SJSA1 (cell line): ENCODE results near the gene PAX5. TPM values are rescaled to one million over a fixed set of nuclear protein-coding genes. Genes with fewer than 3 reads are reported as not detected.
"Not testable (repeated sequence)": the region's sequence is repeated elsewhere in the genome, so short reads cannot be mapped to it uniquely, and the experiment has no call there.

Experiments
- DNase-seq, 2 experiments: peaks; one replicate each; pipeline ENCODE4 v3.0.0-alpha.2; 2015 to 2020; ENCODE audit warnings: low spot score in 2 of 2, low read depth in 1 of 2
- H3K27ac ChIP-seq: fragments of 250-450 bp; sonication (Bioruptor Pico); 2 replicates; pipeline ENCODE4 v1.5.1; 2020; ENCODE audit warnings: mild to moderate bottlenecking, moderate library complexity
- H3K27me3 ChIP-seq: fragments of 250-450 bp; sonication (Bioruptor Pico); replicated peaks from 2 replicates; pipeline ENCODE4 v1.5.1; 2020; ENCODE audit warnings: mild to moderate bottlenecking, moderate library complexity
- H3K36me3 ChIP-seq: fragments of 250-450 bp; sonication (Bioruptor Pico); 2 replicates; pipeline ENCODE4 v1.5.1; 2020; ENCODE audit warnings: mild to moderate bottlenecking
- H3K4me1 ChIP-seq: fragments of 250-450 bp; sonication (Bioruptor Pico); replicated peaks from 2 replicates; pipeline ENCODE4 v1.6.1; 2021; ENCODE audit warnings: mild to moderate bottlenecking
- H3K4me3 ChIP-seq: fragments of 250-450 bp; sonication (Bioruptor Pico); 2 replicates; pipeline ENCODE4 v1.5.1; 2020; ENCODE audit warnings: mild to moderate bottlenecking
- H3K9me3 ChIP-seq: fragments of 250-450 bp; sonication (Bioruptor Pico); replicated peaks from 2 replicates; pipeline ENCODE4 v1.5.1; 2020; ENCODE audit warnings: mild to moderate bottlenecking
- total RNA-seq: library from RNA; depleted of rRNA; stranded (reverse); fragments of >200 nt; shearing (Covaris generic); gene quantifications from 2 replicates; pipeline ENCODE4 v1.2.3, GENCODE V29; 2014

Gene PAX5
- total RNA-seq, 1 experiment from 2014 or later = not detected

DNA sequence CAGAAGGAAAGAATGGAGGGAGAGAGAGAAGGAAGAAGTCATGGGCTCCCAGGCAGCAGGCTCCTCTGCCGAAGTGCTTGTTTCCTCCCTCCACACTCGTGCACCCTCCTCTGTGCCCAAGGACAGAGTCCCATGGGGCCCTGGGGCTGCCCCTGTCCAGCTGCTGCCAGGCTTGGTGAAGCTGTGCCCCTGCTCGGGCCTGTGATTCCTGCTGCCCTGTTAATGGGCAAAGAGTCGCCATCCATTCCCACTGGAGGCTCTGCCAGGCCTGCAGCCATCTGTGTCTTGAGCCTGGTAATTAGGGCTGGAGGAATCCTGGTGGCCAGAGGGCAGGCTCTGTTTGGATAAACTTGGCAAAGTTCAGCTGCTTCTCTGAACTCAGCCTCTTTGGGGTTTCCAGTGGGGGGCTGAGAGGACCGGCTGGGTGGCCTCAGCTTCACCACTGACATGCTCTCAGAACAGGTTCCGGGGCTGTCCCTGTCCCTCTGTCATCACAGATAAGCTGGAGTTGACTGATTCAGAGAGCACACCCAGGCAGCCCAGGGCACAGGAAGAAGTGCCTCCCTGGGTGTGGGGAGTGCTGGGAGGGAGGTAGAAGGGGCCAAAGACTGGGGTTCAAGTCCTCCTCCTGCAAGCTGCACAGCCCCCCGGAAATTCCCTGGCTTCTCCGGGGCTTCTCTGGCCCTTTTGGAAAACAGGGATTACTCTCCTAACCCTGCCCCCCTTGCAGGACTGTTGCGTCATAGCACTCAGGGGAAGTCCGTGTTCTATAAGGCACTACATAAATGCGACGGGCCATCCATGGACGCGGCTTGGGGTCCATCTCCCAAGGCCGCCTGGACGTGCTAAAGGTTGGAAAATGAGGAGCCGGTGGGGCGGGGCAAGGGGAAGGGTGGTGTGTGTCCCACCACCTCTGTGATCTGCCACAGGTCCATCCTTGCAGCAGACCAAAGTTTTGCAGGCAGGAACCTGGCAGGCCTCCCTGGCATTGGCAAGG is 154.8 kb downstream of the PAX5 start:
- Histone ChIP-seq H3K27ac (no peak overlapping the region), H3K4me1 (no peaks in the 10 kb centered on the region), H3K36me3 (no peaks in the 10 kb centered on the region), H3K9me3 (no peaks in the 10 kb centered on the region), H3K27me3 (peaks cover 14% of the 10 kb centered on the region), H3K4me3 (no peak overlapping the region)
- DNase-seq = no peak

DNA sequence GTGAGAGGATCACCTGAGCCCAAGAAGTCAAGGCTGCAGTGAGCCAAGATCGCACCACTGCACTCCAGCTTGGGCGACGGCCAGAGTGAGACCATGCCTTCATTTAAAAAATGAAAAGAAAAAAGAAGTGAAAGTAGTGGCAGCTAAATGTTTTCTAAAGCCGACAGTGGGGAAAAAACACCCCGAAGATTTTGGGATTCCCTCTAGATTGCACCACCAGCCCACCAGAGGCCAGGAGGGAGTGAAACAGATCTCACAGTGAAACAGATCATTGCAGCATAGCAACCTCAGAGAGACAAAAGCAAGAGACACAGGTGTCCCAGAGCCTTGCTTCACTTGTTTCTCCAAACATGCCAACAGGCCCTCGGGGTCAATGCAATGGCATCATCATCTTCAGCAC is 156.8 kb downstream of the PAX5 start:
- H3K27me3 ChIP-seq = peaks cover 14% of the 10 kb centered on the region
- no peak for DNase-seq
- no peaks in the 10 kb centered on the region for H3K36me3 ChIP-seq
- no peaks in the 10 kb centered on the region for H3K9me3 ChIP-seq
- H3K4me3 ChIP-seq = no peak overlapping the region
- H3K4me1 ChIP-seq = no peaks in the 10 kb centered on the region
- H3K27ac ChIP-seq = no peak overlapping the region

DNA sequence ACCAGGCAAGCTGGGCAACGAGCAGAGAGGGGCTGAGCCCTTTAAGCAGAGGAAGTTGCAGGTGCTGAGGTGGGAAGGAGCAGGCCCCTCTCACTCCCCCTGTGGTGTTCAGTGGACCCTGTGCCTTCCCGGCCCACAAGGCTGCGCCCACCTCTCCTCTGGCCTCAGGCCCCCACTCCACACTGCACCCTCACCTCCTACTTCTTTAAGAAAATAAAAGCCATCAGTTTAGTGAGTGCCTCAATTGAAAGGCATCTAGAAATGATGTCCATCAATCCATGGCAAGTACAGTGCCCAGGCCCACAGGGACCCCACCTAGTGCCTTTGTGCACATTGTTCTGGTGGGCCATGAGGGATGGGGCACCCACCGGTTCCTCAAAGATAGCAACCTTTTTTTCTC is 158.0 kb downstream of the PAX5 start:
- Histone ChIP-seq H3K36me3 (no peaks in the 10 kb centered on the region), H3K27me3 (peaks cover 14% of the 10 kb centered on the region), H3K4me3 (no peak overlapping the region), H3K9me3 (no peaks in the 10 kb centered on the region), H3K27ac (no peak overlapping the region), H3K4me1 (no peaks in the 10 kb centered on the region)
- no peak for DNase-seq

DNA sequence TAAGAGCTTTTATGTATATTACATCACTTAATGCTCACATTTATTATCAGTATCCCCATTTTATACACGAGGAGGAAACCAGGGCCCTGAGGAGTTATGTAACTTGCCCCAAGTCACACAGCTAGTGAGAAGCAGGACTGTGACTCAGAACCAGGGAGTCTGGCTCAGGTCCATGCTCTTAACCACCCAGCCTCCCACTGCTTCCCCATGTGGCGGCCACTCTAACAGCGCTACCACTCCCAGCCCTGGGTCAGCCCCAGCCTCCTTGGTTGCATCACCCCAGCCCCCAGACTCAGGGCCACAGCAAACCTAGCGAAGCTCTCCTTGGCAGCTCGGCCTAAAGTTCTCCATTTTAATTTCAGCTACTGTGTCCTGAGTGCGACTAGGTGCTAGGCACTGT is 159.1 kb downstream of the PAX5 start:
- no peaks in the 10 kb centered on the region for H3K4me1 ChIP-seq
- H3K9me3 ChIP-seq = no peaks in the 10 kb centered on the region
- no peak overlapping the region for H3K4me3 ChIP-seq
- DNase-seq = no peak
- H3K27me3 ChIP-seq = peaks cover 8% of the 10 kb centered on the region; the same call in 1 of the 2 replicates
- H3K27ac ChIP-seq = no peak overlapping the region
- H3K36me3 ChIP-seq = no peaks in the 10 kb centered on the region

DNA sequence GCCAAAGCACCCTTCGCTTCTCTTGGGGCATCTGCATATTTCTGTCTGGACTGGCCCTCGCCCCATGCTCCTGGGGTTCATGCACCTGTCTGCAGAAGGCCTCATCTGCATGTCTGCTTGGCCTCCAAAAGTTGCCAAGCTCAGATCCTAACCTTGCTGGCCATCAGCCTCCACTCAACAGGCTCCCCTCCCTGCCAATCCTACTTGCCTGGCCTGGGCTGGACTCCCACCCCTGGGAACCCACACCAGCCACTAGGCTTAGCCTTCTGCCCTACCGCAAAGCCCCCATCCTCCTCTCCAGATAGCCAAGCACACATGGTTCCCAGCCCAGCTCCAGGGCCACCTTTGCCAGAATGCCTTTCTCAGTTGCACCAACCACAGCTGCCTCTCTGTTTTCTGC is 159.8 kb downstream of the PAX5 start:
- Histone ChIP-seq H3K27ac (no peak overlapping the region), H3K4me1 (no peaks in the 10 kb centered on the region), H3K27me3 (peaks cover 8% of the 10 kb centered on the region; the same call in 1 of the 2 replicates), H3K9me3 (no peaks in the 10 kb centered on the region), H3K4me3 (no peak overlapping the region), H3K36me3 (no peaks in the 10 kb centered on the region)
- DNase-seq = no peak

DNA sequence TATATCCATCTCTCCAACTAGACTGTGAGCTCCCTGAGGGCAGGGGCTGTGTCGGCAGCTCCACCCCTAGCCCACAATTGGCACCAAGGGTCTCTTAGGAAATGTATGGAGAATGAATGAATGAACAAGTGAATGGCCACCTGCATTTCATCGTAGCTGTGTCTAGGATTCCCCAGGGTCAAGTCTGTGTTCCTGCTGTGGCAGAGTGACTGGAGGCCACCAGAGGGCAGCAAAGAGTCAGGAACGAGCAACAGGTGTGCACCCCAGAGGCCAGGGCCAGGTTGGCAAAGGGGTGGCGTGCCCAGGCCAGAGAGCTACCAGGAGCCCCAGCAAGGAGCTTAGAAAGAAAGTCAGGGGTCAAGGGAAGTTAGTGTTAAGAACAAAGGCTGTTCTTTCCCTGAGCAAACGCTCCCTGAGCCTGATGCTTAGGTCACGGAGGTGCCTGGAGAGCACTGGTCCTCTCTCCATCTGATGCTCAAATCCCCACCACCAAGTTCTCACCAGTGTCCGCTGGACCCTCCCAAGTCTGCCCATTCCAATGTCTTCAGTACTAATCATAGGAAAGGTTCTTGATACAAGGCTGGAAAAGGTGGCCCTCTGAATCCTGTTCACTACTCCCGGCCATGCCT is 160.7 kb downstream of the PAX5 start:
- DNase-seq = peak; percentile 33 to 58
- Histone ChIP-seq H3K27me3 (peaks cover 7% of the 10 kb centered on the region; the same call in 1 of the 2 replicates), H3K27ac (no peak overlapping the region), H3K4me1 (no peaks in the 10 kb centered on the region), H3K36me3 (no peaks in the 10 kb centered on the region), H3K9me3 (no peaks in the 10 kb centered on the region), H3K4me3 (no peak overlapping the region)

DNA sequence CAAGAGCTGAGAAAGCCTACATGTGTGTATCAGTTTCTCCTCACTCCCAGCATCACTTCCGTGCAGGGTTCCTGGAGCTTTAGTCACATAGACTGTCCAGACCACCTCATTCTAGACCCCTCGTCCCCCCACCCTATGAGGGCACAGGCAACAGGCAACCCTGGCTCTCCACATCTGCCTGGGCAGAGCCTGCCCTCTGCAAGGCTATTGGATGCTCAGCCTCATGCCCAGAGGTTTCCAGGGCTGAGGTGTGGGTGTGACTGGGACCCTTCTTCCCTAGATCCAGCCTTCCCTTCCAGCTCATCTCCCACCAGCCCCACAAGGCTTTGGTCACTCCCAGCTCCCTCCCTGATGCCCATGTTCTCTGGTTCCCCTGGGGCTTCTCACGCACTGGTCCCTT is 161.4 kb downstream of the PAX5 start:
- Histone ChIP-seq H3K27ac (no peak overlapping the region), H3K27me3 (peaks cover 6% of the 10 kb centered on the region), H3K36me3 (no peaks in the 10 kb centered on the region)

DNA sequence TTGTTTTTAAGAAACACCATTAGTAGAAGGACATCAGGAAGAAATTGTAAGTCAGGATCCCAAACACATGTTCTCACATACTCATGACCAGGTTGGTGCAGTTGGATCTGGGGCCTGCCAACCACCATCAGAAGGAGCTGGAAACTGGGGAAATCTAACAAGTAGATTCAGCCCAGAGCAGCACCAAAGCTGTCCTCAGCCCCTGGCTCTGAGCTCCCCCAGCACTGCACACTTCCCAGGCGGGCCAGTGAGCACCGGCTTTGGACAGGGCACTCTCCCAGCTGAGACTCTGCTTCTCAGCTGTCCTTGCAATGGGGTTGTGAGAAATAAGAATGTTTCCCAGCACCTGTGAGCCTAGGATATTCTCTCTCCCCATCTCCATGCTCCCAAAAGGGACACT is 162.5 kb downstream of the PAX5 start:
- Histone ChIP-seq H3K9me3 (no peaks in the 10 kb centered on the region), H3K4me3 (no peak overlapping the region), H3K27ac (no peak overlapping the region), H3K4me1 (no peaks in the 10 kb centered on the region), H3K36me3 (no peaks in the 10 kb centered on the region), H3K27me3 (peaks cover 14% of the 10 kb centered on the region)
- DNase-seq = no peak

More for the DNA sequence above, 161.4 kb downstream of the PAX5 start:
- H3K4me3 ChIP-seq = no peak overlapping the region
- H3K9me3 ChIP-seq = no peaks in the 10 kb centered on the region
- no peaks in the 10 kb centered on the region for H3K4me1 ChIP-seq
- no peak for DNase-seq

DNA sequence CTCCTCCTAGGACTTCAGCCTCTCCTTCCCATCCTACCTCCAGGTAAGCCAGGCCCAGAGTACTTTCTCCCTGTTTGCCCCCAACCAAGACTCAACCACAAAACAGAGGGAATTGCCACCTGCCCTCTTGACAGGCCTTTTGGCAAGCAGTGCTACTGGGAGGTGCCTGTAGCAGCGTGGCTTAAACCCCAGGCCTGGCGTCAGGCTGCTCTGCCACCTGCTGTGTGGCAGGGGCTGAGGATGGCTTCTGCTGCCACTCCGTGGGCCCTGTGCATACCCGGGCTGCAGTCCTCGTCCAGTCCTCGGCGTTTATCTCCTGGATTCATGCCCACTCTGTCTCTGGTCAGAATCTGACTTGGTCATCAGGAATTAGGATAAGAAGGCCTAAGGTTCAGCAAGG is 163.1 kb downstream of the PAX5 start:
- H3K27ac ChIP-seq = no peak overlapping the region
- no peaks in the 10 kb centered on the region for H3K4me1 ChIP-seq
- H3K4me3 ChIP-seq = no peak overlapping the region
- H3K9me3 ChIP-seq = no peaks in the 10 kb centered on the region
- H3K36me3 ChIP-seq = no peaks in the 10 kb centered on the region
- DNase-seq = no peak
- peaks cover 14% of the 10 kb centered on the region; the same call in 1 of the 2 replicates for H3K27me3 ChIP-seq

DNA sequence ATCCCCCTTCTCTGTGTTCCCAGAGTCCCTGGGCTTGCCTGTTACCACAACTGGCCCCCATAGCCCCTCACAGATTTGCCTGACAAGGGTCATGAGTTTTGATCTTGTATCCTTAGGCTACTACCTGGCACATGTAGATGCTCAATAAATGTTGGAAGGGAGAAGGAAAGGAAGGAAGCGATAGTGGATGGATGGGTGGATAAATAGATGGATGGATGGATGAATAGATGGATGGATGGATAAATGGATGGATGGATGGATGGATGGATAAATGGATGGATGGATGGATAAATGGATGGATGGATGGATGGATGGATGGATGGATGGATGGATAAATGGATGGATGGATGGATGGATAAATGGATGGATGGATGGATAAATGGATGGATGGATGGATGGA is 164.5 kb downstream of the PAX5 start:
- DNase-seq = not testable (repeated sequence)

DNA sequence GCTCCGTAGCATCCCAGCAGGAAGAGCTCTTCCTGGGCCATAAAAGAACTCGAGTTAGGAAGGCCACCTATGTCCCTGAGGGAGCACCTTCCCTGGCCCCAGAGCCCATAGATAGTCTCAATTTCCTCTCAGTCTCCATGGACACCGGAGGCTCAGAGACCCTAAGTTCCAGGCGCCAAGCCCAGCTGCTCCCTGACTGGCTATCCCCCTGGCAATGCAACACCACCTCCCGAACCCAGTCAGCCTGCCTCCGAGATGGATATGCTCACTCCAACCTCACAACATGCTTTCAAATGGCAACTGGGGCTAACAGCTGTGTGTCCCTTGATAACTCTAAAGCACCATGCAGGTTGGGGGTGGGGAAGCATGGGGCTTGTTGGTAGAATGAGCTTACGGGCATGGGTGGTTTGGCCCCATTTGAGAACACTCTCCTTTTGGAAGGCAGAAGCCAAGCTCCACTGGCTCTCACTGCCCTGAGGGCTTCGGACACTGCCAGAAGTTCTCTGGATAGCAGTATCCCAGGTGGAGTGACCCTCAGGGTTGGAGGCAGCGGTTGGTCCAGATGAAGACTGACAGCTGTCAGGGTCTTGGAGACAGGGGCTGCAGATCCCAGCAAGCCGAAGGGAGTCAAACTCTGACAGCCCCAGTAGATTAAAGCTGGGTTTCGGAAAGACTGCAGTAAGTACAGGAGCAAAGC is 165.3 kb downstream of the PAX5 start:
- Histone ChIP-seq H3K36me3 (no peaks in the 10 kb centered on the region), H3K4me1 (no peaks in the 10 kb centered on the region), H3K4me3 (no peak overlapping the region), H3K27ac (no peak overlapping the region), H3K27me3 (peaks cover 16% of the 10 kb centered on the region; the same call in 1 of the 2 replicates), H3K9me3 (no peaks in the 10 kb centered on the region)
- no peak for DNase-seq

More for the DNA sequence above, 164.5 kb downstream of the PAX5 start:
- not testable (repeated sequence) for H3K4me1 ChIP-seq, H3K4me3 ChIP-seq, H3K27ac ChIP-seq, H3K9me3 ChIP-seq, H3K36me3 ChIP-seq
- peaks cover 14% of the 10 kb centered on the region; the same call in 1 of the 2 replicates for H3K27me3 ChIP-seq

DNA sequence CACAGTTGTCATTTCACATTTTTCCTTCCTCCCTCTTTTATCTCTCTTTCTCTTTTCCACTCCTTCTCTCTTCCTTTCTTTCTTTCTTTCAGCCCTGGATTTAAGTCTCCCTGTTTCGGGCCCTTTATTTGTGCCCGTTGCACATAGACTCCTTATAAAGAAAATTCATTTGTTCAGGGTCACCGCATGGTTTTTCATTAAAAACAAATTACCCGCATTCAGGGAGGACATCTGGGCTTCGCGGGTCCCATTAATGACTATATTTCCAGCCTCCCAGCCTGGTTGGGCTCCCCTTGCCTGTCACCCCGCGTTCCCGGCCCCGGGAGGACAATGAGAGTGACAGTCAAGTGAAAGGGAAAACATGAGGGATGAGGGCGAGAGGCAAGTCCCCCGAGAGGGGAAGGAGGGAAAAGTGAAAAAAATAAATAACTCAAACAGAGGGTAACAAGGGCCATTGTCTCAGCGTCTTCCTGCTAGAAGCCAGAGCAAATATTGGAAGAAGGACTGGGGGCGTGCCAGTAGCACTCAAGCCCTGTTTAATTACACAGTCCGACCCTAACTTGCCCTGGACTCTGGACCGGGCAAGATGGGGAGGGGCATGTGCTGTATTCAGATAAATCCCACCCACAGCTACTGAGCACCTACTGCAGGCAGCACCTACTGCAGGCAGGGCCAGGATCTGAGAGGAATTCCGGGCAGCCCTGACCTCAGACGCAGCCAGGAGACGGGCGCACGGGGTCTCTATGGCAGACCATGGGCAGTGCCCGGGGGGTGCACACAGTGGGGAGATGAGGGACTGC is 166.2 kb downstream of the PAX5 start:
- DNase-seq = no peak
- Histone ChIP-seq H3K27ac (no peak overlapping the region), H3K36me3 (no peaks in the 10 kb centered on the region), H3K9me3 (no peaks in the 10 kb centered on the region), H3K4me3 (no peak overlapping the region), H3K4me1 (no peaks in the 10 kb centered on the region), H3K27me3 (peaks cover 16% of the 10 kb centered on the region; the same call in 1 of the 2 replicates)

DNA sequence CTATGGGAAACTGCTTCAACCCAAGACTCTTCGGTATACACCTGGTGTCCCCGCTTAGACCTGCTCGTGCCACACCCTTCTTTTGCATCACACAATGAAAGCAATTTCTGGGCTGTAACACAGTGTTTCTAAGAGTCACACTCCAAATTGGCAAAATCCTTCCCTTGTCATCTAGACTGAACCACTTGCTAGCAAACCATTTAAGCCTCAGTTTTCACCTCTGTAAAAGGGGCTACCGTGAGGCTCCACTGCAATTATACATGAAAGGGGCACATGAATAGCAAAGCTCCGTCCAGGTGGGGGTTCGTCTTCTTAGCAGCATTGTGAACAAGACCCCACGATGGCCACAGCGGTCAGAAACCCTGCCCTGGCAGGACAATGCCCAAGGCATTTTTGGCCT is 166.8 kb downstream of the PAX5 start:
- Histone ChIP-seq H3K9me3 (no peaks in the 10 kb centered on the region), H3K27ac (no peak overlapping the region), H3K36me3 (no peaks in the 10 kb centered on the region), H3K4me3 (no peak overlapping the region), H3K4me1 (no peaks in the 10 kb centered on the region), H3K27me3 (peaks cover 21% of the 10 kb centered on the region; the same call in 1 of the 2 replicates)
- no peak for DNase-seq
